B cell (primary cell): ENCODE measurements around the gene DAZAP1. TPM values are rescaled to one million over a fixed set of nuclear protein-coding genes. Genes with fewer than 3 reads are reported as not detected.

Source experiments
- ATAC-seq: fragments of 200-7000 bp; cut with Tn5 transposase; one replicate; pipeline ENCODE4 v1.10.0; 2021; ENCODE audit warnings: low read depth, mild to moderate bottlenecking, moderate number of reproducible peaks, moderate library complexity
- CTCF ChIA-PET: fragments of 350-600 bp; sonication (Branson Sonifier 250); formaldehyde crosslinking; loops from one replicate; lab custom pipeline; 2021; ENCODE audit warnings: antibody characterized with exemption, inconsistent platforms; lab: Charles Lee
- POLR2A ChIA-PET: fragments of 350-600 bp; sonication (Branson Sonifier 250); formaldehyde crosslinking; loops from one replicate; lab custom pipeline; 2021; ENCODE audit warnings: antibody characterized with exemption; lab: Charles Lee
- DNase-seq: peaks from one replicate; pipeline ENCODE4 v3.0.0; 2013
- H2AFZ ChIP-seq: 2 replicates; pipeline ENCODE4 v1.6.1; 2012; ENCODE audit warnings: mild to moderate bottlenecking, low read depth, low read length; ENCODE audit not compliant: insufficient read depth, poor library complexity, severe bottlenecking
- H3K27ac ChIP-seq, 2 donors: 1 replicate in 1 of 2; 2 replicates in 1 of 2; pipeline ENCODE4 v1.5.1; 2012 to 2013; ENCODE audit warnings: low read length in 2 of 2, mild to moderate bottlenecking in 2 of 2, moderate library complexity in 1 of 2
- H3K27me3 ChIP-seq, 4 experiments: fragments of 200-600 bp in 1 of 4; sonication (generic) in 1 of 4; replicated peaks in 1 of 4; 1 replicate in 2 of 4; 2 replicates in 2 of 4; pipeline versions ENCODE4 v1.6.1 to v1.7.0; 2013 to 2016; ENCODE audit warnings: low read length in 3 of 4, mild to moderate bottlenecking in 2 of 4, mixed read lengths in 1 of 4, moderate library complexity in 1 of 4; ENCODE audit not compliant: insufficient read depth in 4 of 4, control insufficient read depth in 3 of 4; ENCODE audit errors: control extremely low read depth in 1 of 4
- H3K36me3 ChIP-seq, 2 experiments: replicated peaks in 1 of 2; 1 replicate in 1 of 2; 2 replicates in 1 of 2; pipeline versions ENCODE4 v1.6.1 to v1.7.1; 2013; ENCODE audit warnings: low read length in 1 of 2; ENCODE audit not compliant: insufficient read depth in 2 of 2, control insufficient read depth in 1 of 2; ENCODE audit errors: control extremely low read depth in 1 of 2, extremely low read depth in 1 of 2
- H3K4me1 ChIP-seq, 2 donors: fragments of 200-600 bp in 1 of 2; sonication (generic) in 1 of 2; 1 replicate in 1 of 2; 2 replicates in 1 of 2; pipeline versions ENCODE4 v1.5.1 to v1.6.1; 2013 to 2017; ENCODE audit warnings: low read length in 2 of 2; ENCODE audit not compliant: control insufficient read depth in 2 of 2, insufficient read depth in 2 of 2
- H3K4me2 ChIP-seq: replicated peaks from 2 replicates; pipeline ENCODE3; 2012; ENCODE audit warnings: mild to moderate bottlenecking, low read depth, low read length; ENCODE audit not compliant: poor library complexity, severe bottlenecking
- H3K4me3 ChIP-seq, 5 experiments: fragments of 200-600 bp in 1 of 5; sonication (generic) in 1 of 5; 1 replicate in 3 of 5; 2 replicates in 2 of 5; pipeline versions ENCODE4 v1.5.1 to v1.7.0; 2011 to 2016; ENCODE audit warnings: low read length in 4 of 5, mild to moderate bottlenecking in 4 of 5, low read depth in 2 of 5, control low read depth in 1 of 5, moderate library complexity in 1 of 5; ENCODE audit not compliant: insufficient read depth in 1 of 5; ENCODE audit errors: control extremely low read depth in 1 of 5, extremely low read depth in 1 of 5
- H3K79me2 ChIP-seq: fragments of 200-600 bp; sonication (generic); one replicate; pipeline ENCODE4 v1.6.0; 2016; ENCODE audit warnings: low read length; ENCODE audit not compliant: control insufficient read depth, insufficient read depth
- H3K9ac ChIP-seq: fragments of 200-600 bp; sonication (generic); 2 replicates; pipeline ENCODE4 v1.6.1; 2017; ENCODE audit warnings: mild to moderate bottlenecking, low read length, moderate library complexity
- H3K9me3 ChIP-seq, 3 donors: one replicate each; pipeline versions ENCODE4 v1.6.1 to v1.7.1; 2013; ENCODE audit warnings: low read length in 2 of 3; ENCODE audit not compliant: control insufficient read depth in 2 of 3, insufficient read depth in 1 of 3; ENCODE audit errors: control extremely low read depth in 1 of 3
- H4K20me1 ChIP-seq: 2 replicates; pipeline ENCODE4 v1.6.0; 2012; ENCODE audit warnings: mild to moderate bottlenecking, low read length; ENCODE audit not compliant: insufficient read depth, control insufficient read depth, poor library complexity, severe bottlenecking
- H3K27ac Mint-ChIP-seq: one replicate; pipeline ENCODE4 v1.8.0; 2021; ENCODE audit warnings: mixed read lengths
- H3K27me3 Mint-ChIP-seq: one replicate; pipeline ENCODE4 v1.8.0; 2021; ENCODE audit warnings: mixed read lengths
- H3K4me1 Mint-ChIP-seq: one replicate; pipeline ENCODE4 v1.8.0; 2021; ENCODE audit warnings: mixed read lengths
- H3K4me3 Mint-ChIP-seq: one replicate; pipeline ENCODE4 v1.8.0; 2021; ENCODE audit warnings: mixed read lengths
- H3K9me3 Mint-ChIP-seq: one replicate; pipeline ENCODE4 v1.8.0; 2022; ENCODE audit warnings: mixed read lengths; ENCODE audit not compliant: insufficient read depth
- EZH2 ChIP-seq: IDR thresholded peaks from 2 replicates; pipeline ENCODE4 v1.6.1; 2012; ENCODE audit warnings: borderline replicate concordance, low read depth, mild to moderate bottlenecking, moderate library complexity, low read length; ENCODE audit not compliant: insufficient read depth, poor library complexity, severe bottlenecking
- WGBS: methylation state at CpG from one replicate; pipeline ENCODE4 v1.1.5; 2013; ENCODE audit warnings: missing lambda C conversion rate; ENCODE audit not compliant: insufficient coverage; 5-methylcytosine and 5-hydroxymethylcytosine counted together
- intact Hi-C: fragments of 100-400 bp; cut with micrococcal nuclease; formaldehyde crosslinking; loops from one replicate; pipeline ENCODE4 v1.10.0; 2022
- polyA plus RNA-seq: library from polyadenylated mRNA; depleted of rRNA; stranded (reverse); fragments of >200 nt; gene quantifications from 2 replicates; pipeline ENCODE4 v1.2.3, GENCODE V29; 2012
- total RNA-seq, 2 donors: library from RNA; stranded (reverse); fragments of 120-200 nt in 1 of 2; gene quantifications; 1 replicate in 1 of 2; 2 replicates in 1 of 2; pipeline versions ENCODE4 v1.2.3 to v1.2.4, GENCODE V29; 2013 to 2022
- TF ChIP-seq, protein P1 (sequence below): fragments of 200-600 bp; IDR thresholded peaks from one replicate; pipeline ENCODE4 v1.8.0; 2022; ENCODE audit warnings: antibody characterized with exemption, mild to moderate bottlenecking

Gene DAZAP1
- total and polyA plus RNA-seq, 2 donors (not counting 1 experiment from before 2014, with no cell fraction given), result 54.8 to 125 TPM

DNA sequence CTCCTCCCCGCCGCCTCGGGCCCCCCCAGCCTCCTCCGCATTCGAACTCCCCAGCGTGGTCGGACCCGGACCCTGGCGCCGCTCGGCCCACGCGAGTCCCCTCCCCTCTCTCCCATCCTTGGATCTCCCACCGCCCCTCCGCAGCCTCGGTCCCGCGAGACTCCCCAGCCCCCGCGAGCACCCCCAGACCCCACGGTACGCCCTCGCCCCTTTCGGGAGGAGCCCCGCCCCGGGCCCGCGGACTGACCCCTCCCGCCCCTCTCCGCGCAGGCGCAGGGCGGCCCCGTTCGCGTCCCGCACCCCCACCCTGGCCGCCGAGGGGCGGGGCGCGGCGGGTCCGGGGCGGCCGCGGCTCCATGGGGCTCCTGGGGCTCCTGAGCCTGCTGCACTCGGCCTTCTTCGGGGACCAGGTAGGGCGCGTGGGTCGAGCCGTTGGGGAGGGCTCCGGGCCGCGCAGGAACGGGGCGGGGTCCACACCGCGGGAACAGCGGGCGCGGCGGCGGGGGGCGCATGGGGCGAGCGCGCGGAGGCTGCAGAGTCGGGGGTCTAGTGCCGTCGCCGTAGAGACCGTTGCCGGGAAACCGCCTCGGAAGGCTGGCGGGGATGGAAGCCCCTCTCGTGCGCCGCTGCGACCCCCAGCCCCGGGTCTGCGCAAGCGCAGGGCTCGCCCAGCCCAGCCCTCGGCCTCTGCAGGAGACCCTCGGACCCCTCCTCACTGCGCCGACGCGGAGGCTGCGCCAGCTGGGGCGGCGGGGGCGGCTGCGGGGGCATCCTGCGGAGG, 38.7 kb downstream of the DAZAP1 start:
- Histone ChIP-seq H3K27ac (no peak overlapping the region), H3K4me2 (peak overlapping the region; percentile 86), H3K9ac (no peak overlapping the region), H3K4me1 (peaks cover 19 to 33% of the 10 kb centered on the region in 2 donors), H4K20me1 (peaks cover 49% of the 10 kb centered on the region), H3K4me3 (no peak overlapping the region), H3K79me2 (no peaks in the 10 kb centered on the region), H3K27me3 (peaks cover 0 to 50% (median 29%) of the 10 kb centered on the region in 4 experiments), H3K9me3 (peaks cover 0 to 26% (median 0%) of the 10 kb centered on the region in 3 donors), H3K36me3 (peaks cover 0 to 6% of the 10 kb centered on the region in 2 experiments), H2AFZ (no peak overlapping the region)
- Mint-ChIP-seq H3K9me3 (no peaks in the 10 kb centered on the region), H3K27me3 (peaks cover 32% of the 10 kb centered on the region), H3K4me3 (peak overlapping the region; percentile 10), H3K4me1 (peaks cover 30% of the 10 kb centered on the region), H3K27ac (no peak overlapping the region)
- no peak for TF ChIP-seq EZH2
- 4% methylated on average over 94 of the region's 99 CpGs for WGBS
- DNase-seq (peak; percentile 37), ATAC-seq (no peak)
- ChIA-PET POLR2A (no interaction called here), CTCF (interaction anchor here (0.8 to 2.5 kb wide), 3 partner anchors 9 to 352 kb away, joined by 3 to 11 read pairs (median 4); no protein-coding TSS in a partner anchor)
- intact Hi-C loops, result loop anchor here (2.0 kb wide), 1 partner anchor 33 kb away; the partner anchor contains the start of gene C19orf25

- Histone ChIP-seq H3K9ac (no peak overlapping the region), H3K27ac (no peak overlapping the region), H3K4me2 (peak overlapping the region; percentile 86), H2AFZ (no peak overlapping the region), H3K4me3 (no peak overlapping the region), H3K4me1 (peaks cover 19 to 33% of the 10 kb centered on the region in 2 donors), H3K27me3 (peaks cover 0 to 58% (median 34%) of the 10 kb centered on the region in 4 experiments), H4K20me1 (peaks cover 42% of the 10 kb centered on the region), H3K9me3 (peaks cover 0 to 26% (median 0%) of the 10 kb centered on the region in 3 donors), H3K79me2 (no peaks in the 10 kb centered on the region), H3K36me3 (no peaks in the 10 kb centered on the region)
- ChIA-PET CTCF (no interaction called here), POLR2A (no interaction called here)
- no peaks in the 10 kb centered on the region for H3K9me3 Mint-ChIP-seq
- H3K4me3 Mint-ChIP-seq, result peak overlapping the region; percentile 45
- DNase-seq, result peak; percentile 64
- peak overlapping the region; percentile 20 for H3K27ac Mint-ChIP-seq
- TF ChIP-seq EZH2, result peak; percentile 66
- TF ChIP-seq, protein P1, sequence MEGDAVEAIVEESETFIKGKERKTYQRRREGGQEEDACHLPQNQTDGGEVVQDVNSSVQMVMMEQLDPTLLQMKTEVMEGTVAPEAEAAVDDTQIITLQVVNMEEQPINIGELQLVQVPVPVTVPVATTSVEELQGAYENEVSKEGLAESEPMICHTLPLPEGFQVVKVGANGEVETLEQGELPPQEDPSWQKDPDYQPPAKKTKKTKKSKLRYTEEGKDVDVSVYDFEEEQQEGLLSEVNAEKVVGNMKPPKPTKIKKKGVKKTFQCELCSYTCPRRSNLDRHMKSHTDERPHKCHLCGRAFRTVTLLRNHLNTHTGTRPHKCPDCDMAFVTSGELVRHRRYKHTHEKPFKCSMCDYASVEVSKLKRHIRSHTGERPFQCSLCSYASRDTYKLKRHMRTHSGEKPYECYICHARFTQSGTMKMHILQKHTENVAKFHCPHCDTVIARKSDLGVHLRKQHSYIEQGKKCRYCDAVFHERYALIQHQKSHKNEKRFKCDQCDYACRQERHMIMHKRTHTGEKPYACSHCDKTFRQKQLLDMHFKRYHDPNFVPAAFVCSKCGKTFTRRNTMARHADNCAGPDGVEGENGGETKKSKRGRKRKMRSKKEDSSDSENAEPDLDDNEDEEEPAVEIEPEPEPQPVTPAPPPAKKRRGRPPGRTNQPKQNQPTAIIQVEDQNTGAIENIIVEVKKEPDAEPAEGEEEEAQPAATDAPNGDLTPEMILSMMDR, result no peak
- intact Hi-C loops, result no loop called here
- H3K4me1 Mint-ChIP-seq, result peaks cover 28% of the 10 kb centered on the region
- ATAC-seq, result no peak
- H3K27me3 Mint-ChIP-seq, result peaks cover 34% of the 10 kb centered on the region
- WGBS, result 6% methylated on average over 63 of the region's 63 CpGs
Measured at GRCh38 chr19:1446713-1447481, 39.5 kb downstream of the DAZAP1 start.
